ENCODE results near the gene SLC38A10. TPM values are rescaled to one million over a fixed set of nuclear protein-coding genes. Genes with fewer than 3 reads are reported as not detected.

The SLC38A10 gene
- total and polyA plus RNA-seq, 2 of the 4 experiments (the other 2 are of a cell fraction), result 12.7 to 46.7 TPM

DNA sequence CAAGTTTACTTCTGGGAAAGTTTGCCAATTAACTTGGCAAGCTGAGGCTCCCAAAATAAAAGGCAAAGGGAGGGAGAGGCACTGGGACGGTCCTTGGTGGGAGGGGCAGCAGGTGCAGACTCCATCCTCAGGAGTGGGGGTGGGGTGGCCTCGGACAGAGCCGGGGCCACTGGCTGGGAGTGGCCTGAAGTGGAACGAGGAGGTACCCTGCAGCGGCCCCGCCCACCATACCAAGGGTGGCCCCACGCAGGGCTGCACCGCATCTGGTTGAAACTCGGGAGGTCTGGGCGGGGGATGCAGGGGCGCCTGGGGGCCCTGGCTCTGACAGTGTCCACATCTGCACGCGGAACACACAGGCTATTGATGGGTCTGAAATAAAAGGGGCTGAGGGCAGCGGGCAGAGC lies 42.4 kb upstream of the SLC38A10 start (continued):
- TF ChIP-seq, protein P1, sequence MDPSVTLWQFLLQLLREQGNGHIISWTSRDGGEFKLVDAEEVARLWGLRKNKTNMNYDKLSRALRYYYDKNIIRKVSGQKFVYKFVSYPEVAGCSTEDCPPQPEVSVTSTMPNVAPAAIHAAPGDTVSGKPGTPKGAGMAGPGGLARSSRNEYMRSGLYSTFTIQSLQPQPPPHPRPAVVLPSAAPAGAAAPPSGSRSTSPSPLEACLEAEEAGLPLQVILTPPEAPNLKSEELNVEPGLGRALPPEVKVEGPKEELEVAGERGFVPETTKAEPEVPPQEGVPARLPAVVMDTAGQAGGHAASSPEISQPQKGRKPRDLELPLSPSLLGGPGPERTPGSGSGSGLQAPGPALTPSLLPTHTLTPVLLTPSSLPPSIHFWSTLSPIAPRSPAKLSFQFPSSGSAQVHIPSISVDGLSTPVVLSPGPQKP (IDR thresholded peaks at IDR 0.05; ENCODE audit: borderline replicate concordance, low read depth, low read length), result no peak
- TF ChIP-seq RAD21 (IDR thresholded peaks at IDR 0.05; ENCODE audit: low read length) (no peak), MXI1 (IDR thresholded peaks at IDR 0.05; ENCODE audit: borderline replicate concordance, low read depth, low read length) (no peak)

DNA sequence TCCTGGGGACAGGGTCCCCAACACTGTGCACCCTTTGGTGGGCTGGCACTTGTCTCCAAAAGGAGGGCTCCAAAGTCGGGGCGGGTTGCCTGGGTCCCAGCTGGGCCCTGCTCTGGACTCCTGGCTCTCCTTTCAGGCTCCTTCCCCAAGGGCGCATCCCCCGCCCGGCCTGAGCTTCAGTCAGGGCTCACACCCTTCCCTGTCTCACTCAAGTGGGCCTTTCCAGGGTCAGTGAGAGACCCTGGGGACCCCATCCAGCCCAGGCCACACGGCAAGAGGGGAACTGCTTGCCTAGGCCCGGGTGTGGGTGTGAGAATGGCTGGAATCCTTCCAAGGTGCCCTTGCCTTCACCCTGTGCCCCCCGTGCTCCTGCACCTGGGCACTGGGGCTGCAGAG lies 41.8 kb upstream of the SLC38A10 start:
- DNase-seq (no peak), ATAC-seq (ENCODE audit: low read depth) (no peak)
- Histone ChIP-seq H3K9ac (ENCODE audit: low read depth, low read length) (no peak overlapping the region), H3K4me1 (ENCODE audit: control insufficient read depth, insufficient read depth, low read length) (peaks cover 17% of the 10 kb centered on the region), H3K4me3 (ENCODE audit: insufficient read depth, low read depth, low read length) (no peak overlapping the region), H3K56ac (ENCODE audit: extremely low read depth, insufficient read depth, low read length) (no peak overlapping the region), H3K4me2 (ENCODE audit: low read depth, low read length) (no peak overlapping the region), H4K5ac (ENCODE audit: low read depth, low read length) (no peak overlapping the region), H3K9me3 (ENCODE audit: control insufficient read depth, insufficient read depth, low read length) (no peaks in the 10 kb centered on the region), H3K27me3 (ENCODE audit: control insufficient read depth, insufficient read depth, low read length) (peaks cover 27% of the 10 kb centered on the region), H4K8ac (ENCODE audit: low read depth in 2 of 2, low read length in 2 of 2) (no peak overlapping the region), H2BK20ac (ENCODE audit: low read depth, low read length) (no peak overlapping the region), H2BK15ac (ENCODE audit: low read depth, low read length) (no peak overlapping the region), H4K20me1 (ENCODE audit: insufficient read depth, low read length) (peaks cover 31% of the 10 kb centered on the region), H2AK5ac (ENCODE audit: low read depth, low read length) (no peak overlapping the region), H2BK5ac (ENCODE audit: low read depth, low read length, poor library complexity, severe bottlenecking) (no peak overlapping the region), H3K27ac (ENCODE audit: insufficient read depth, low read length) (no peak overlapping the region), H3K79me1 (ENCODE audit: low read depth in 1 of 2, low read length in 2 of 2) (peaks cover 0 to 25% of the 10 kb centered on the region in 2 experiments; a peak in 3 of 4 replicates), H3K9me1 (ENCODE audit: insufficient read depth, low read length) (0 out of 2 replicates have a peak, but pooled peaks cover 5% of the 10 kb centered on the region), H2BK120ac (ENCODE audit: low read depth, low read length) (no peak overlapping the region), H3K14ac (replicated peaks; ENCODE audit: low read depth, low read length) (no peak overlapping the region), H3K23ac (ENCODE audit: low read depth, low read length) (no peak overlapping the region), H3K4ac (ENCODE audit: low read depth, low read length) (no peak overlapping the region), H2AFZ (replicated peaks; ENCODE audit: low read length, poor library complexity) (no peak overlapping the region), H3K18ac (ENCODE audit: low read depth, low read length) (no peak overlapping the region), H4K91ac (ENCODE audit: insufficient read depth, low read depth, low read length) (no peak overlapping the region), H2AK9ac (replicated peaks; ENCODE audit: low read depth, low read length, poor library complexity) (no peak overlapping the region), H3K36me3 (ENCODE audit: control insufficient read depth, insufficient read depth, low read length) (peaks cover 2% of the 10 kb centered on the region; the same call in 1 of the 2 replicates)
- TF ChIP-seq MXI1 (IDR thresholded peaks at IDR 0.05; ENCODE audit: borderline replicate concordance, low read depth, low read length) (no peak), SMC3 (IDR thresholded peaks at IDR 0.05; ENCODE audit: low read depth, low read length) (no peak), BHLHE40 (IDR thresholded peaks at IDR 0.05; ENCODE audit: low read depth, low read length) (no peak), NFE2L2 (IDR thresholded peaks at IDR 0.05; ENCODE audit: low read depth, low read length) (no peak), CEBPB (IDR thresholded peaks at IDR 0.05; ENCODE audit: low read depth, low read length) (no peak), FOS (IDR thresholded peaks at IDR 0.05; ENCODE audit: low read depth, low read length) (no peak)
- TF ChIP-seq, protein P2, sequence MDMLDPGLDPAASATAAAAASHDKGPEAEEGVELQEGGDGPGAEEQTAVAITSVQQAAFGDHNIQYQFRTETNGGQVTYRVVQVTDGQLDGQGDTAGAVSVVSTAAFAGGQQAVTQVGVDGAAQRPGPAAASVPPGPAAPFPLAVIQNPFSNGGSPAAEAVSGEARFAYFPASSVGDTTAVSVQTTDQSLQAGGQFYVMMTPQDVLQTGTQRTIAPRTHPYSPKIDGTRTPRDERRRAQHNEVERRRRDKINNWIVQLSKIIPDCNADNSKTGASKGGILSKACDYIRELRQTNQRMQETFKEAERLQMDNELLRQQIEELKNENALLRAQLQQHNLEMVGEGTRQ (IDR thresholded peaks at IDR 0.05; ENCODE audit: low read depth, low read length), result no peak
- TF ChIP-seq, protein P3, sequence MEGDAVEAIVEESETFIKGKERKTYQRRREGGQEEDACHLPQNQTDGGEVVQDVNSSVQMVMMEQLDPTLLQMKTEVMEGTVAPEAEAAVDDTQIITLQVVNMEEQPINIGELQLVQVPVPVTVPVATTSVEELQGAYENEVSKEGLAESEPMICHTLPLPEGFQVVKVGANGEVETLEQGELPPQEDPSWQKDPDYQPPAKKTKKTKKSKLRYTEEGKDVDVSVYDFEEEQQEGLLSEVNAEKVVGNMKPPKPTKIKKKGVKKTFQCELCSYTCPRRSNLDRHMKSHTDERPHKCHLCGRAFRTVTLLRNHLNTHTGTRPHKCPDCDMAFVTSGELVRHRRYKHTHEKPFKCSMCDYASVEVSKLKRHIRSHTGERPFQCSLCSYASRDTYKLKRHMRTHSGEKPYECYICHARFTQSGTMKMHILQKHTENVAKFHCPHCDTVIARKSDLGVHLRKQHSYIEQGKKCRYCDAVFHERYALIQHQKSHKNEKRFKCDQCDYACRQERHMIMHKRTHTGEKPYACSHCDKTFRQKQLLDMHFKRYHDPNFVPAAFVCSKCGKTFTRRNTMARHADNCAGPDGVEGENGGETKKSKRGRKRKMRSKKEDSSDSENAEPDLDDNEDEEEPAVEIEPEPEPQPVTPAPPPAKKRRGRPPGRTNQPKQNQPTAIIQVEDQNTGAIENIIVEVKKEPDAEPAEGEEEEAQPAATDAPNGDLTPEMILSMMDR (conservative IDR thresholded peaks at IDR 0.05; ENCODE audit: low read depth, low read length), result no peak
- TF ChIP-seq, protein P1 (IDR thresholded peaks at IDR 0.05; ENCODE audit: borderline replicate concordance, low read depth, low read length), result no peak
- in situ Hi-C loops (cut with MboI; ENCODE audit: low sequenced_read_pairs), result no loop called here
- dilution Hi-C loops (cut with HindIII; ENCODE audit: low sequenced_read_pairs, unreplicated experiment), result no loop called here
- POLR2A ChIA-PET (ENCODE audit: unreplicated experiment), result no interaction called here
- no TSS peak for BruUV-seq (replicated peaks)
- 40% methylated on average over 2 of the region's 8 CpGs; no CpG with 5 or more reads in 1 of the 2 experiments for WGBS, 2 experiments (ENCODE audit: extremely low coverage in 2 of 2, insufficient read length in 1 of 2)
- intact Hi-C loops (cut with micrococcal nuclease), result no loop called here
- CTCF ChIA-PET, result no interaction called here

Measured in IMR-90 (cell line).